ENCODE measurements around the gene HECTD1. TPM values are rescaled to one million over a fixed set of nuclear protein-coding genes. Genes with fewer than 3 reads are reported as not detected.

The HECTD1 gene
- total RNA-seq, 1 donor from 2014 or later = 143 TPM

DNA sequence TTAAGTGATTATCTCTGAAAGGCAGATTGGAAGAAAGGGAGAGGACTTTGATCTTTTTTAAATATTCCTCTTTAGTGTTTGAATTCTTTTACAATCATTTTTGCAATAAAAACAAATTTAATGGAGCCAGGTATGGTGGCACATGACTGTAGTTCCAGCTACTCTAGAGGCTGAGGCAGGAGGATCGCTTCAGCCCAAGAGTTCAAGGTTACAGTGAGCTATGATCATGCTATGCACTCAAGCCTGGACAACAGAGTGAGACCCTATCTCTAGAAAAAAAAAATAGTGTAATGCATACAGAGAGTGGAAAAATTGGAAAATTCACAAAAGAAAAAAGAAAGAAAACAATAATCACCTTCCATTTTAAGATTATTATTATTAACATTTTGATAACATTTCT is 15.2 kb upstream of the HECTD1 start:
- TF ChIP-seq, protein P1, sequence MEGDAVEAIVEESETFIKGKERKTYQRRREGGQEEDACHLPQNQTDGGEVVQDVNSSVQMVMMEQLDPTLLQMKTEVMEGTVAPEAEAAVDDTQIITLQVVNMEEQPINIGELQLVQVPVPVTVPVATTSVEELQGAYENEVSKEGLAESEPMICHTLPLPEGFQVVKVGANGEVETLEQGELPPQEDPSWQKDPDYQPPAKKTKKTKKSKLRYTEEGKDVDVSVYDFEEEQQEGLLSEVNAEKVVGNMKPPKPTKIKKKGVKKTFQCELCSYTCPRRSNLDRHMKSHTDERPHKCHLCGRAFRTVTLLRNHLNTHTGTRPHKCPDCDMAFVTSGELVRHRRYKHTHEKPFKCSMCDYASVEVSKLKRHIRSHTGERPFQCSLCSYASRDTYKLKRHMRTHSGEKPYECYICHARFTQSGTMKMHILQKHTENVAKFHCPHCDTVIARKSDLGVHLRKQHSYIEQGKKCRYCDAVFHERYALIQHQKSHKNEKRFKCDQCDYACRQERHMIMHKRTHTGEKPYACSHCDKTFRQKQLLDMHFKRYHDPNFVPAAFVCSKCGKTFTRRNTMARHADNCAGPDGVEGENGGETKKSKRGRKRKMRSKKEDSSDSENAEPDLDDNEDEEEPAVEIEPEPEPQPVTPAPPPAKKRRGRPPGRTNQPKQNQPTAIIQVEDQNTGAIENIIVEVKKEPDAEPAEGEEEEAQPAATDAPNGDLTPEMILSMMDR (conservative IDR thresholded peaks at IDR 0.05) = no peak
- no peak overlapping the region for H3K27ac Mint-ChIP-seq
- H3K27me3 Mint-ChIP-seq = no peaks in the 10 kb centered on the region
- no peaks in the 10 kb centered on the region for H3K4me1 Mint-ChIP-seq (ENCODE audit: unreplicated experiment)
- H3K4me3 Mint-ChIP-seq = no peak overlapping the region
- no peaks in the 10 kb centered on the region for H3K36me3 Mint-ChIP-seq
- H3K9me3 Mint-ChIP-seq = no peaks in the 10 kb centered on the region
- no peak for DNase-seq (ENCODE audit: extremely low spot score, unreplicated experiment)

DNA sequence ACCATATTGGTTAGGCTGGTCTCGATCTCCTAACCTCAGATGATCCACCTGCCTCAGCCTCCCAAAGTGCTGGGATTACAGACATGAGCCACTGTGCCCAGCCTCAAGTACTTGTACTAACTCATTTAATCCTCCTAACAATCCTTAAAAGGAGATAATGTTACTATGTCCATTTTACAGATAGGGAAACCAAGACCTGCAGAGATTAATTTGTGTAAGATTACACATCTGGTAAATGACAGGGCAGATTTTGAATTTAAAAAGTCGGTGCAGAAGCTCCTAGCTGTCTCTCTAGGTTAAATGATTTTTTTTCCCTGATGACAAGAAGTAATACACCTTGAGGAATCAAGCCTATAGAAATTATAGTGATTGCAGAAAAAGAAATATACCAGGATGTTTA is 13.7 kb upstream of the HECTD1 start:
- Mint-ChIP-seq H3K36me3 (no peaks in the 10 kb centered on the region), H3K27me3 (no peaks in the 10 kb centered on the region), H3K27ac (no peak overlapping the region), H3K4me3 (no peak overlapping the region), H3K9me3 (no peaks in the 10 kb centered on the region), H3K4me1 (ENCODE audit: unreplicated experiment) (no peaks in the 10 kb centered on the region)
- DNase-seq (ENCODE audit: extremely low spot score, unreplicated experiment) = no peak
- TF ChIP-seq, protein P1 (conservative IDR thresholded peaks at IDR 0.05) = no peak

DNA sequence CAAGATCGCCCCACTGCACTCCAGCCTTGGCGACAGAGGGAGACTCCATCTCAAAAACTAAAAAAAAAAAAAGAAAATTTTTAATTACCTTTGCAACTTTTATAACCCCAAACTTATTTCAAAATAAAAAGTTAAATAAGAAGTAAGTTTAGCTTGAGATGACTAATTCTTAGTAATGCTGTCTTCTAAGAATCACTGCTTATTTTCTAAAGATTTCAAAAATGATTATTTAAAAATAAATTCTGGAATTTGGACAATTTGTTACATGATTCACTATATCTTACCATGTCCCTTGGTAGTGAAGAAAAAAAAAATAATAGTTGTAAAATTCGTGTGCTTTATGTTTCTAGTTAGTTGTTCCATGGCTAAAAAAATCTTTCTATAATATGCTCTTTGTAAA is 11.6 kb upstream of the HECTD1 start:
- Mint-ChIP-seq H3K36me3 (no peaks in the 10 kb centered on the region), H3K27me3 (no peaks in the 10 kb centered on the region), H3K9me3 (no peaks in the 10 kb centered on the region), H3K4me1 (ENCODE audit: unreplicated experiment) (no peaks in the 10 kb centered on the region), H3K4me3 (no peak overlapping the region), H3K27ac (no peak overlapping the region)
- TF ChIP-seq, protein P1 (conservative IDR thresholded peaks at IDR 0.05) = no peak
- DNase-seq (ENCODE audit: extremely low spot score, unreplicated experiment) = no peak

DNA sequence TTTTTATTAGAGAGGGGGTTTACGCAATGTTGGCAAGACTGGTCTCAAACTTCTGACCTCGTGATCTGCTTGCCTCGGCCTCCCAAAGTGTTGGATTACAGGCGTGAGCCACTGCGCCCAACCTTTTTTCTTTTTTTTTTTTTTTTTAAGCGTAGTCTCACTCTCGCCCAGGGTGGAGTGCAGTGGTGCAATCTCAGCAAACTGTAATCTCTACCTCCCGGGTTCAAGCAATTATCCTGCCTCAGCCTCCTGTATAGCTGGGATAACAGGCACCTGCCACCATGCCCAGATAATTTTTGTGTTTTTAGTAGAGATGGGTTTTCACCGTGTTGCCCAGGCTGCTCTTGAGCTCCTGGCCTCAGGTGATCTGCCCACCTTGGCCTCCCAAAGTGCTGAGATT is 8.8 kb upstream of the HECTD1 start:
- no peaks in the 10 kb centered on the region for H3K36me3 Mint-ChIP-seq
- H3K27me3 Mint-ChIP-seq = no peaks in the 10 kb centered on the region
- no peaks in the 10 kb centered on the region for H3K4me1 Mint-ChIP-seq (ENCODE audit: unreplicated experiment)
- DNase-seq (ENCODE audit: extremely low spot score, unreplicated experiment) = no peak
- H3K27ac Mint-ChIP-seq = no peak overlapping the region
- H3K4me3 Mint-ChIP-seq = no peak overlapping the region
- no peaks in the 10 kb centered on the region for H3K9me3 Mint-ChIP-seq
- TF ChIP-seq, protein P1 (conservative IDR thresholded peaks at IDR 0.05) = no peak

DNA sequence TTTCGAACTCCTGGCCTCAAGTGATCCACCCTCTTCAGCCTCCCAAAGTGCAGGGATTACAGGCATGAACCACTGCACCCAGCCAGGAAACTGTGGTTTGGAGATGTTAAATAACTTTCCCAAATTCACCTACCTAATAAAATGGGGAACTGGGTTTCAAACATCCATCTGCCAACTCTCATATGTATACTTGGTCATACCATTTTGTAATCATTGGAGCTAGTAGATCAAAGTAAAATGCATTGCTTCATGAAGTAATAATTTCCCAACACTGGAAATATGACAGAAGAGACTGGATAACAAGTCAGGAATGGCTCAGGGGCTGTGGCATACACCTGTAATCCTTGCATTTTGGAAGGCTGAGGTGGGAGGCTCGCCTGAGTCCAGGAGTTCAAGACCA is 5.3 kb upstream of the HECTD1 start:
- Mint-ChIP-seq H3K4me3 (no peak overlapping the region), H3K27ac (no peak overlapping the region), H3K4me1 (ENCODE audit: unreplicated experiment) (peaks cover 12% of the 10 kb centered on the region), H3K9me3 (no peaks in the 10 kb centered on the region), H3K36me3 (no peaks in the 10 kb centered on the region), H3K27me3 (no peaks in the 10 kb centered on the region)
- TF ChIP-seq, protein P1 (conservative IDR thresholded peaks at IDR 0.05) = no peak
- no peak for DNase-seq (ENCODE audit: extremely low spot score, unreplicated experiment)

DNA sequence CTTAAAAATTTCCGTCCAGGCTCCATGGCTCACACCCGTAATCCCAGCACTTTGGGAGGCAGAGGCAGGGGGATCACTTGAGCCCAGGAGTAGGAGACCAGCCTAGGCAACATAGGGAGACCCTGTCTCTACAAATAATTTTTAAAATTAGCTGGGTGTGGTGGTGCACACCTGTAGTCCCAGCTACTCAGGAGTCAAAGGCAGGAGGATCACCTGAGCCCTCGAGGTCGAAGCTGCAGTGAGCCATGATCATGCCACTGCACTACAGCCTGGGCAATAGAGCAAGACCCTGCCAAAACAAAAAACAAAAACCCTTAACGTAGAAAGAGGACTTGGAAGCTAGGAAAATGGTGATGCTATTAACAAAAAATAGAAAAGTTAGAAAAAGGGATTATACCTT is 2.0 kb upstream of the HECTD1 start:
- no peaks in the 10 kb centered on the region for H3K9me3 Mint-ChIP-seq

More for the DNA sequence above, 2.0 kb upstream of the HECTD1 start:
- Mint-ChIP-seq H3K36me3 (no peaks in the 10 kb centered on the region), H3K27me3 (no peaks in the 10 kb centered on the region), H3K4me3 (no peak overlapping the region), H3K27ac (no peak overlapping the region), H3K4me1 (ENCODE audit: unreplicated experiment) (peaks cover 18% of the 10 kb centered on the region)
- TF ChIP-seq, protein P1 (conservative IDR thresholded peaks at IDR 0.05) = no peak
- DNase-seq (ENCODE audit: extremely low spot score, unreplicated experiment) = no peak
